Loucy (cell line): ENCODE data around the gene SUDS3.

Experiments
- H2AFZ ChIP-seq: fragments of 200-600 bp; sonication (generic); 2 replicates; pipeline ENCODE4 v1.6.0; 2016; ENCODE audit warnings: antibody characterized with exemption, mild to moderate bottlenecking, low read length, moderate library complexity
- H3F3A ChIP-seq: fragments of 200-600 bp; 2 replicates; pipeline ENCODE4 v1.6.0; 2016; ENCODE audit warnings: antibody characterized with exemption, low read depth, mild to moderate bottlenecking
- H3K27me3 ChIP-seq: fragments of 200-600 bp; sonication (generic); 2 replicates; pipeline ENCODE4 v1.6.1; 2014; ENCODE audit warnings: low read length, mild to moderate bottlenecking; ENCODE audit not compliant: insufficient read depth, poor library complexity, severe bottlenecking
- H3K36me3 ChIP-seq: fragments of 200-600 bp; sonication (generic); 2 replicates; pipeline ENCODE4 v1.6.1; 2016; ENCODE audit warnings: low read length; ENCODE audit not compliant: insufficient read depth
- H3K4me1 ChIP-seq: fragments of 200-600 bp; sonication (generic); 2 replicates; pipeline ENCODE4 v1.5.1; 2014; ENCODE audit warnings: low read length, mild to moderate bottlenecking; ENCODE audit not compliant: insufficient read depth, poor library complexity, severe bottlenecking
- H3K4me2 ChIP-seq: fragments of 200-600 bp; sonication (generic); 2 replicates; pipeline ENCODE4 v1.6.0; 2014; ENCODE audit warnings: antibody characterized with exemption, low read length, low read depth, mild to moderate bottlenecking; ENCODE audit not compliant: poor library complexity, severe bottlenecking
- H3K4me3 ChIP-seq: fragments of 200-600 bp; sonication (generic); 2 replicates; pipeline ENCODE4 v1.5.1; 2014; ENCODE audit warnings: low read length, mild to moderate bottlenecking, mixed read lengths; ENCODE audit not compliant: poor library complexity, severe bottlenecking
- H3K79me2 ChIP-seq: fragments of 200-600 bp; sonication (generic); 2 replicates; pipeline ENCODE4 v1.6.1; 2014; ENCODE audit warnings: low read length; ENCODE audit not compliant: insufficient read depth
- H3K9ac ChIP-seq: fragments of 200-600 bp; sonication (generic); 2 replicates; pipeline ENCODE4 v1.6.0; 2014; ENCODE audit warnings: mild to moderate bottlenecking, low read depth, low read length, moderate library complexity; ENCODE audit not compliant: poor library complexity, severe bottlenecking
- H3K9me2 ChIP-seq: fragments of 200-600 bp; sonication (generic); replicated peaks from 2 replicates; pipeline ENCODE4 v1.6.1; 2016; ENCODE audit warnings: low read depth, low read length, mixed read lengths
- H3K9me3 ChIP-seq: fragments of 200-600 bp; sonication (generic); 2 replicates; pipeline ENCODE4 v1.6.1; 2014; ENCODE audit warnings: mild to moderate bottlenecking, antibody characterized with exemption, low read length, low read depth; ENCODE audit not compliant: insufficient read depth
- H4K20me1 ChIP-seq: fragments of 200-600 bp; sonication (generic); 2 replicates; pipeline ENCODE4 v1.6.0; 2014; ENCODE audit warnings: antibody characterized with exemption, low read length, mild to moderate bottlenecking; ENCODE audit not compliant: insufficient read depth, poor library complexity, severe bottlenecking
- CTCF ChIP-seq: fragments of 200-600 bp; sonication (generic); conservative IDR thresholded peaks from 2 replicates; pipeline ENCODE4 v1.5.1; 2014; ENCODE audit warnings: mild to moderate bottlenecking, antibody characterized with exemption, low read length
- EZH2phosphoT487 ChIP-seq: fragments of 200-600 bp; IDR thresholded peaks from 2 replicates; pipeline ENCODE4 v1.6.1; 2018; ENCODE audit warnings: antibody characterized with exemption, mild to moderate bottlenecking, moderate library complexity, borderline replicate concordance

The SUDS3 gene

GRCh38 chr12:118345355-118345754 lies 31.0 kb upstream of the SUDS3 start:
- Histone ChIP-seq H3K79me2 (peaks cover 99% of the 10 kb centered on the region), H4K20me1 (peaks cover 83% of the 10 kb centered on the region), H3K36me3 (peaks cover 3% of the 10 kb centered on the region; the same call in 1 of the 2 replicates), H3K4me1 (peaks cover 57% of the 10 kb centered on the region), H2AFZ (no peak overlapping the region), H3K4me2 (peak overlapping the region; percentile 36), H3K27me3 (no peaks in the 10 kb centered on the region), H3K9me2 (no peaks in the 10 kb centered on the region), H3F3A (no peaks in the 10 kb centered on the region; the same call in 1 of the 2 replicates), H3K9me3 (no peaks in the 10 kb centered on the region), H3K4me3 (no peak overlapping the region), H3K9ac (peak overlapping the region; percentile 29)
- TF ChIP-seq CTCF (no peak), EZH2phosphoT487 (no peak)

DNA sequence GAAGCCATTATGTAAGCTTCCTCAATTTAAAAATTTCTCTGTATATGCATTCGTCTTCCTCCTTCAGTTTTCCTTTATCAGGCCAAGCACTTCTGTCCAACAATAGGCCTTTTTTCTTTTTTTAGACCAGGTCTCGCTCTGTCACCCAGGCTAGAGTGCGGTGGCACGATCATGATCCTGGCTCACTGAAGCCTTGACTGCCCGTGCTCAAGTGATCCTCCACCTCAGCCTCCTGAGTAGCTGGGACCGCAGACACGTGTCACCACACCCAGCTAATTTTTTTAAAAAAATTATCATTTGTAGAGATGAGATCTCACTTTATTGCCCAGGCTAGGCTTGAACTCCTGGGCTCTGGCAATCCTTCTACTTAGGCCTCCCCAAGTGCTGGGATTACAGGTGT lies 29.5 kb upstream of the SUDS3 start:
- peaks cover 3% of the 10 kb centered on the region; the same call in 1 of the 2 replicates for H3K36me3 ChIP-seq
- no peaks in the 10 kb centered on the region for H3K27me3 ChIP-seq
- H3K9me3 ChIP-seq, result no peaks in the 10 kb centered on the region
- H3K4me2 ChIP-seq, result peak overlapping the region; percentile 36
- no peak overlapping the region for H3K9ac ChIP-seq
- H3K79me2 ChIP-seq, result peaks cover 97% of the 10 kb centered on the region
- no peak overlapping the region for H2AFZ ChIP-seq
- peaks cover 80% of the 10 kb centered on the region for H4K20me1 ChIP-seq
- H3F3A ChIP-seq, result no peaks in the 10 kb centered on the region; the same call in 1 of the 2 replicates
- peaks cover 55% of the 10 kb centered on the region for H3K4me1 ChIP-seq
- H3K9me2 ChIP-seq, result no peaks in the 10 kb centered on the region
- H3K4me3 ChIP-seq, result no peak overlapping the region
- TF ChIP-seq EZH2phosphoT487 (no peak), CTCF (no peak)

GRCh38 chr12:118347916-118348315 lies 28.4 kb upstream of the SUDS3 start:
- H3F3A ChIP-seq, result no peaks in the 10 kb centered on the region; the same call in 1 of the 2 replicates
- TF ChIP-seq CTCF, result no peak
- no peak for TF ChIP-seq EZH2phosphoT487

More at GRCh38 chr12:118347916-118348315, 28.4 kb upstream of the SUDS3 start:
- peaks cover 3% of the 10 kb centered on the region; the same call in 1 of the 2 replicates for H3K36me3 ChIP-seq
- H3K4me3 ChIP-seq, result no peak overlapping the region
- H2AFZ ChIP-seq, result no peak overlapping the region
- H3K4me1 ChIP-seq, result peaks cover 53% of the 10 kb centered on the region
- H3K27me3 ChIP-seq, result no peaks in the 10 kb centered on the region
- H4K20me1 ChIP-seq, result peaks cover 74% of the 10 kb centered on the region
- H3K9me2 ChIP-seq, result no peaks in the 10 kb centered on the region
- H3K4me2 ChIP-seq, result peak overlapping the region; percentile 36
- peaks cover 97% of the 10 kb centered on the region for H3K79me2 ChIP-seq
- no peaks in the 10 kb centered on the region for H3K9me3 ChIP-seq
- H3K9ac ChIP-seq, result peak overlapping the region; percentile 39
